Thoracic aorta (tissue), 2 donors: ENCODE results near the gene RAB3GAP2. TPM values are rescaled to one million over a fixed set of nuclear protein-coding genes. Genes with fewer than 3 reads are reported as not detected.
"Not testable (repeated sequence)": the region's sequence is repeated elsewhere in the genome, so short reads cannot be mapped to it uniquely, and the experiment has no call there.

Source experiments
- ATAC-seq: fragments of 150-250 bp; one replicate; pipeline ENCODE4 v1.8.0; 2017; ENCODE audit warnings: low read depth; ENCODE audit not compliant: insufficient number of reproducible peaks, low FRiP score
- DNase-seq: peaks from one replicate; pipeline ENCODE4 v3.0.0-alpha.2; 2020; ENCODE audit warnings: low spot score
- H3K27ac ChIP-seq, 2 donors: fragments of 200-600 bp; sonication (generic); 1 replicate in 1 of 2; 2 replicates in 1 of 2; pipeline ENCODE4 v1.5.1; 2016; ENCODE audit warnings: mild to moderate bottlenecking in 2 of 2, moderate library complexity in 2 of 2
- H3K27me3 ChIP-seq: fragments of 200-600 bp; sonication (generic); replicated peaks from 2 replicates; pipeline ENCODE4 v1.6.0; 2016; ENCODE audit warnings: mild to moderate bottlenecking; ENCODE audit not compliant: insufficient read depth
- H3K36me3 ChIP-seq: fragments of 200-600 bp; sonication (generic); one replicate; pipeline ENCODE4 v1.5.1; 2016
- H3K4me1 ChIP-seq, 2 donors: fragments of 200-600 bp; sonication (generic); 1 replicate in 1 of 2; 2 replicates in 1 of 2; pipeline versions ENCODE4 v1.5.1 to v1.6.0; 2016; ENCODE audit warnings: low read depth in 2 of 2, mild to moderate bottlenecking in 1 of 2; ENCODE audit not compliant: control insufficient read depth in 1 of 2
- H3K4me3 ChIP-seq: fragments of 200-600 bp; sonication (generic); 2 replicates; pipeline ENCODE4 v1.5.1; 2016; ENCODE audit warnings: mild to moderate bottlenecking
- H3K9me3 ChIP-seq: fragments of 200-600 bp; sonication (generic); 2 replicates; pipeline ENCODE4 v1.5.1; 2016
- total RNA-seq, 2 donors: library from RNA; depleted of rRNA; stranded (reverse); fragments of >200 nt; gene quantifications; one replicate each; pipeline versions ENCODE4 v1.1.0 to v1.2.3, GENCODE V29; 2016
- TF ChIP-seq, protein P1 (sequence below): fragments of 200-600 bp; sonication (generic); IDR thresholded peaks from one replicate; pipeline ENCODE4 v1.5.1; 2019; ENCODE audit warnings: antibody characterized with exemption

RAB3GAP2 gene
- total RNA-seq, 2 donors from 2014 or later: 22.5 to 37.9 TPM

DNA sequence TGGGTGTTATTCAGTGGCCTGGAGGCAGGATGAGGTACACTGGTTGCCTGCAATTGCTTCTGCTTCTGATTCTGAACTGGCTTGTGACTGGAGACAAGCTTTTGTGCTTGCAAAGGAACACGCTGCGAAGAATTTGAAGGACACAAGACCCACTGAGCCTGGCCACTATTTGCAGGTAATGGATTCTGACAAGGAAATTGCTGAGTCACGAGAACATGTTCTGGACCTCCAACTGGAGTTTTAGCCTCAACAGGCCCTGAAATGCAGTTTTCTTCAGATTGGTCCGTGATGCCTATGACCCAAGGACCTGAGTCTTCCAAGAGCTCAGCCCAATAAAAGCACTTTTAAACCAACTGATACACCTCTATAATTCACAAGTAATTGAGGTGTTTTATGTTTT lies 4.6 kb downstream of the RAB3GAP2 start:
- DNase-seq (no peak), ATAC-seq (no peak)
- H3K9me3 ChIP-seq: no peaks in the 10 kb centered on the region

DNA sequence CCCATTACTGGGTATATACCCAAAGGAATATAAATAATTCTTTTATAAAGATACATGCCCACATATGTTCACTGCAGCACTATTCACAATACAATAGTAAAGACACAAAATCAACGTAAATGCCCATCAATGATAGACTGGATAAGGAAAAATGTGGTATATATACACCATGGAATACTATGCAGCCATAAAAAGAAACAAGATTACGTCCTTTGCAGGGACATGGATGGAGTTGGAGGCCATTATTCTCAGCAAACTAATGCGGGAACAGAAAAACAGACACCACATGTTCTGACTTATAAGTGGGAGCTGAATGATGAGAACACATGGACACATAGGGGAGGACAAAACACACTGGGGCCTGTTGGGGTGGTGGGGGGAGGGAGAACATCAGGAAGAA lies 12.0 kb downstream of the RAB3GAP2 start:
- H3K27me3 ChIP-seq, H3K4me1 ChIP-seq, H3K9me3 ChIP-seq, DNase-seq, H3K4me3 ChIP-seq, H3K27ac ChIP-seq, H3K36me3 ChIP-seq, ATAC-seq: not testable (repeated sequence)

More for the DNA sequence above, 4.6 kb downstream of the RAB3GAP2 start:
- no peaks in the 10 kb centered on the region for H3K36me3 ChIP-seq
- no peaks in the 10 kb centered on the region for H3K27me3 ChIP-seq
- TF ChIP-seq, protein P1, sequence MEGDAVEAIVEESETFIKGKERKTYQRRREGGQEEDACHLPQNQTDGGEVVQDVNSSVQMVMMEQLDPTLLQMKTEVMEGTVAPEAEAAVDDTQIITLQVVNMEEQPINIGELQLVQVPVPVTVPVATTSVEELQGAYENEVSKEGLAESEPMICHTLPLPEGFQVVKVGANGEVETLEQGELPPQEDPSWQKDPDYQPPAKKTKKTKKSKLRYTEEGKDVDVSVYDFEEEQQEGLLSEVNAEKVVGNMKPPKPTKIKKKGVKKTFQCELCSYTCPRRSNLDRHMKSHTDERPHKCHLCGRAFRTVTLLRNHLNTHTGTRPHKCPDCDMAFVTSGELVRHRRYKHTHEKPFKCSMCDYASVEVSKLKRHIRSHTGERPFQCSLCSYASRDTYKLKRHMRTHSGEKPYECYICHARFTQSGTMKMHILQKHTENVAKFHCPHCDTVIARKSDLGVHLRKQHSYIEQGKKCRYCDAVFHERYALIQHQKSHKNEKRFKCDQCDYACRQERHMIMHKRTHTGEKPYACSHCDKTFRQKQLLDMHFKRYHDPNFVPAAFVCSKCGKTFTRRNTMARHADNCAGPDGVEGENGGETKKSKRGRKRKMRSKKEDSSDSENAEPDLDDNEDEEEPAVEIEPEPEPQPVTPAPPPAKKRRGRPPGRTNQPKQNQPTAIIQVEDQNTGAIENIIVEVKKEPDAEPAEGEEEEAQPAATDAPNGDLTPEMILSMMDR: no peak
- H3K4me1 ChIP-seq: peaks cover 25 to 33% of the 10 kb centered on the region in 2 donors
- H3K27ac ChIP-seq: no peak overlapping the region
- no peak overlapping the region for H3K4me3 ChIP-seq

DNA sequence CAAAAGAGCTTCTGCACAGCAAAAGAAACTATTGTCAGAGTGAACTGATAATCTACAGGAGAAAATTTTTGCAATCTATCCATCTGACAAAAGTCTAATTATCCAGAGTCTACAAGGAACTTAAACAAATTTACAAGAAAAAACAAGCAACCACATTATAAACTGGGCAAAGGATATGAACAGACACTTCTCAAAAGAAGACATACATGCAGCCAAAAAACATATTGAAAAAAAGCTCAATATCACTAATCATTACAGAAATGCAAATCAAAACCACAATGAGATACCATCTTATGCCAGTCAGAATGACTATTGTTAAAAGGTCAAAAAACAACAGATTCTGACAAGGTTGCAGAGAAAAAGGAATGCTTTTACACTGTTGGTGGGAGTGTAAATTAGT lies 12.5 kb downstream of the RAB3GAP2 start:
- ATAC-seq: not testable (repeated sequence)

DNA sequence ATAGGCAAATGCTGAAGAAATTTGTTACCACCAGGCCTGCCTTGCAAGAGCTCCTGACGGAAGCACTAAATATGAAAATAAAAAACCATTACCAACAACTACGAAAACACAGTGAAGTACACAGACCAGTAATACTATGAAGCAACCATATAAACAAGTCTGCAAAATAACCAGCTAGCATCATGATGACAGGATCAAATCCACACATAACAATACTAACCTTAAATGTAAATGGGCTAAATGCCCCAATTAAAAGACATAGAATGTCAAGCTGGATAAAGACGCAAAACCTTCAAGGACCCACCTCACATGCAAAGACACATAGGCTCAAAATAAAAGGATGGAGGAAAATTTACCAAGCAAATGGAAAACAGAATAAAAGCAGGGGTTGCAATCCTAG lies 16.1 kb downstream of the RAB3GAP2 start:
- not testable (repeated sequence) for H3K27ac ChIP-seq, H3K4me1 ChIP-seq, H3K4me3 ChIP-seq, H3K36me3 ChIP-seq, ATAC-seq, H3K9me3 ChIP-seq, DNase-seq, H3K27me3 ChIP-seq

More for the DNA sequence above, 12.5 kb downstream of the RAB3GAP2 start:
- not testable (repeated sequence) for H3K4me3 ChIP-seq, DNase-seq, H3K4me1 ChIP-seq, H3K9me3 ChIP-seq, H3K27me3 ChIP-seq, H3K36me3 ChIP-seq, H3K27ac ChIP-seq

DNA sequence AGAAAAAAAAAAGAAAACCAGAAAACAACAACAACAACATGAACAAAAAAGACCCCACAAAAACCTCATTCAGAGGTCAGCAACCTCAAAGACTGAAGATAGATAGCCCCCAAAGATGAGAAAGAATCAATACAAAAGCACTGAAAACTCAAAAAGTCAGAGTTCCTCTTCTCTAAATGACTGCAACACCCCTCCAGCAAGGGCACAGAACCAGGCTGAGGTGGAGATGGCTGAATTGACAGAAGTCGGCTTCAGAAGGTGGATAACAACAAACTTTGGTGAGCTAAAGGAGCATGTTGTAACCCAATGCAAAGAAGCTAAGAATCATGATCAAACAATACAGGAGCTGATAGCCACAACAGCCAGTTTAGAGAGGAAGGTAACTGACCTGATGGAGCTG lies 17.0 kb downstream of the RAB3GAP2 start:
- TF ChIP-seq, protein P1: no peak
- H3K27ac ChIP-seq: no peak overlapping the region
- ATAC-seq: no peak
- peaks cover 12% of the 10 kb centered on the region for H3K36me3 ChIP-seq
- H3K4me3 ChIP-seq: no peak overlapping the region
- DNase-seq: no peak
- H3K27me3 ChIP-seq: no peaks in the 10 kb centered on the region
- peaks cover 3% of the 10 kb centered on the region for H3K9me3 ChIP-seq
- no peaks in the 10 kb centered on the region for H3K4me1 ChIP-seq

DNA sequence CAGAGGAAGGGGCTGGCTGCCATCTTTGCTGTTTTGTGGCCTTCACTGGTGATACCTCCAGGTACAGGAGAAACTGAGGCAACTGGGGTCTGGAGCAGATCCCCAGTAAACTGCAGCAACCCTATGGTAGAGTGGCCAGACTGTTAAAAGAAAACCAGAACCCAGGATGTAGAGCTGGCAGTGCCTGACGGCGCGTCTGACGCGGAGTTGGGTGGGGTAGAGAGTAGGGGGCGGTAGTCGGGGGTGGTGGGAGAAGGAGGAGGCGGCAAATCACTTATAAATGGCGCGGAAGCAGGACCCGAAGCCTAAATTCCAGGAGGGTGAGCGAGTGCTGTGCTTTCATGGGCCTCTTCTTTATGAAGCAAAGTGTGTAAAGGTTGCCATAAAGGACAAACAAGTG lies 19.0 kb downstream of the RAB3GAP2 start:
- ATAC-seq, DNase-seq, H3K27ac ChIP-seq, H3K4me1 ChIP-seq, H3K27me3 ChIP-seq, H3K9me3 ChIP-seq, H3K4me3 ChIP-seq: not testable (repeated sequence)
- H3K36me3 ChIP-seq: peaks cover 12% of the 10 kb centered on the region

DNA sequence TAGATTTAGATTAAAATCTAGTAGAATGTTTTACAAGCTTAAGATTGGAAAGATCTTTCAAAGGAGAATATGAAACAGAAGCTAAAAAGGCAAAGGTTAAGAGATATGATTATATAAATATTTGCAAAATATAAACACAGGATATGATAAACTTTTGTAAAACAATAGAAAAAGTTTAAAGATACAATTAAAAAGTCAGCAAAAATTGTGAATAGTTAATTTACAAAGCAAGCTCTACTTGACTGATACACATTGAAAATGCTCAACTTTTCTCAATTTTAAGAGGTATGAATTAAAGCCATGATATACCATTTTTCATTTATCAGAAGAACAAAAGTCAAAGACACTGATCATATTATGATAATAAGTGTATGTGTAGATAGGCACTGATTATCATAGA lies 21.0 kb downstream of the RAB3GAP2 start:
- Histone ChIP-seq H3K27ac (no peak overlapping the region), H3K4me1 (no peaks in the 10 kb centered on the region), H3K27me3 (no peaks in the 10 kb centered on the region), H3K9me3 (peaks cover 8% of the 10 kb centered on the region), H3K4me3 (no peak overlapping the region), H3K36me3 (peaks cover 12% of the 10 kb centered on the region)
- ATAC-seq (no peak), DNase-seq (no peak)
- TF ChIP-seq, protein P1: no peak
